NCI-H1930 (cell line): ENCODE data around the gene KIRREL2.
"Not testable (repeated sequence)": the region's sequence is repeated elsewhere in the genome, so short reads cannot be mapped to it uniquely, and the experiment has no call there.

ENCODE experiments used
- DNase-seq, 2 experiments: peaks; one replicate each; lab custom pipeline; 2025; lab: John Stamatoyannopoulos, UW

The KIRREL2 gene

GRCh38 chr19:35869327-35870123 lies 12.8 kb downstream of the KIRREL2 start:
- DNase-seq, result peak; percentile 92 to 97

- DNase-seq, result peak; percentile 51 to 65
Observed at GRCh38 chr19:35870124-35870736, 13.5 kb downstream of the KIRREL2 start.

- no peak for DNase-seq
Observed at GRCh38 chr19:35870798-35871197, 14.1 kb downstream of the KIRREL2 start.

GRCh38 chr19:35871611-35872010 lies 14.9 kb downstream of the KIRREL2 start:
- no peak for DNase-seq

GRCh38 chr19:35872180-35872579 lies 15.5 kb downstream of the KIRREL2 start:
- no peak for DNase-seq

GRCh38 chr19:35874392-35874930 lies 17.8 kb downstream of the KIRREL2 start:
- no peak for DNase-seq

GRCh38 chr19:35879068-35879467 lies 22.4 kb downstream of the KIRREL2 start:
- no peak for DNase-seq

GRCh38 chr19:35879770-35880317 lies 23.1 kb downstream of the KIRREL2 start:
- no peak for DNase-seq

GRCh38 chr19:35882114-35882832 lies 25.6 kb downstream of the KIRREL2 start:
- DNase-seq, result peak; percentile 20 to 63

GRCh38 chr19:35883882-35884281 lies 27.2 kb downstream of the KIRREL2 start:
- DNase-seq, result no peak

- DNase-seq, result no peak
Observed at GRCh38 chr19:35885225-35885738, 28.6 kb downstream of the KIRREL2 start.

GRCh38 chr19:35885904-35886303 lies 29.2 kb downstream of the KIRREL2 start:
- no peak for DNase-seq

GRCh38 chr19:35887197-35887596 lies 30.5 kb downstream of the KIRREL2 start:
- DNase-seq, result no peak

- DNase-seq, result no peak
Observed at GRCh38 chr19:35888398-35888797, 31.7 kb downstream of the KIRREL2 start.

GRCh38 chr19:35889370-35890112 lies 32.8 kb downstream of the KIRREL2 start:
- DNase-seq, result no peak

- no peak for DNase-seq
Observed at GRCh38 chr19:35890113-35890650, 33.5 kb downstream of the KIRREL2 start.

- DNase-seq, result not testable (repeated sequence)
Observed at GRCh38 chr19:35891819-35892218, 35.1 kb downstream of the KIRREL2 start.

- no peak for DNase-seq
Observed at GRCh38 chr19:35894342-35894741, 37.6 kb downstream of the KIRREL2 start.

GRCh38 chr19:35895911-35896642 lies 39.4 kb downstream of the KIRREL2 start:
- no peak for DNase-seq

GRCh38 chr19:35896643-35897040 lies 39.9 kb downstream of the KIRREL2 start:
- no peak for DNase-seq
